ENCODE data around the gene ROR1.

DNA sequence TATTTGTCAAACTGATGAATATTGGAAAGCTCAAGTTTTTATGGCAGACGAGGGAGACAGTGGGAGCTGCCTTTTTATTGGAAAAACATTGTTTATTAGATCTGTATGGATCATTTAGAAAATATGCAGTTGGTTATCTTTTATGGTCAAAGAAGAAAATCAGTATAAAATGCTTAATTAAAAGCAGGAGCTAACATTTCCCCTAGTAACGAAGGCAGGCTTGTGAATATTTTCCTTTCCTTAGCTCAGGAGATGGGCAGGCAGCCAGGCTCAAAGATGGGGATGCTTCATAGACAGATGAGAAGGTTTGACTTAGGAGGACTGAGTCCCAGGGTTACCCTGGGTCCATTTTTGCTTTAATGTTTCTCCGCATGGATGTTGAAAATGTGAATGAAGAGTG is 26.0 kb downstream of the ROR1 start:
- no peak for TF ChIP-seq CTCF (IDR thresholded peaks at IDR 0.05)
- TF ChIP-seq POLR2A (IDR thresholded peaks at IDR 0.05; ENCODE audit: low read depth) = no peak
